K562 (cell line): ENCODE results near the gene MYL5.

Experiments
- BCLAF1 ChIP-seq, 2 experiments: fragments of 450-650 bp in 1 of 2; IDR thresholded peaks; 2 replicates each; pipeline ENCODE4 v1.6.1; 2011 to 2017; ENCODE audit warnings: low read depth in 2 of 2, antibody characterized with exemption in 1 of 2, borderline replicate concordance in 1 of 2, low read length in 1 of 2, mild to moderate bottlenecking in 1 of 2, mixed read lengths in 1 of 2; ENCODE audit not compliant: control insufficient read depth in 1 of 2
- CHD2 ChIP-seq: IDR thresholded peaks from 2 replicates; pipeline ENCODE4 v1.6.1; 2011; ENCODE audit warnings: low read depth, low read length
- CREB1 ChIP-seq, 2 experiments: sonication (generic) in 1 of 2; formaldehyde crosslinking in 1 of 2; IDR thresholded peaks; 2 replicates each; pipeline versions ENCODE4 v1.6.1 to v1.8.0; 2012 to 2022; ENCODE audit warnings: inconsistent platforms in 1 of 2, mild to moderate bottlenecking in 1 of 2, missing genetic modification reagents in 1 of 2, moderate library complexity in 1 of 2
- CTBP1 ChIP-seq: fragments of 450-650 bp; IDR thresholded peaks from 2 replicates; pipeline ENCODE4 v1.6.1; 2016; ENCODE audit warnings: borderline replicate concordance
- CTCF ChIP-seq, 3 experiments: IDR thresholded peaks in 2 of 3; conservative IDR thresholded peaks in 1 of 3; 2 replicates each; pipeline ENCODE4 v1.5.1; 2011 to 2012; ENCODE audit warnings: low read length in 3 of 3, mild to moderate bottlenecking in 3 of 3, control low read depth in 2 of 3, improper control_type of control experiment in 1 of 3, inconsistent platforms in 1 of 3, low read depth in 1 of 3, mixed read lengths in 1 of 3, moderate library complexity in 1 of 3; ENCODE audit not compliant: insufficient read depth in 2 of 3
- KAT2B ChIP-seq: IDR thresholded peaks from one replicate; pipeline ENCODE4 v1.6.1; 2012; ENCODE audit warnings: low read depth, mild to moderate bottlenecking, control low read depth, inconsistent platforms, low read length, moderate library complexity
- MAFK ChIP-seq: IDR thresholded peaks from 2 replicates; pipeline ENCODE4 v1.6.1; 2011; ENCODE audit warnings: low read length, improper control_type of control experiment
- NFYB ChIP-seq: IDR thresholded peaks from 2 replicates; pipeline ENCODE4 v1.6.1; 2011; ENCODE audit warnings: mild to moderate bottlenecking, moderate library complexity; ENCODE audit not compliant: insufficient read length; ENCODE audit errors: extremely low read depth
- RBBP5 ChIP-seq: fragments of 200-600 bp; sonication (generic); IDR thresholded peaks from 2 replicates; pipeline ENCODE4 v1.6.1; 2012; ENCODE audit warnings: borderline replicate concordance, mild to moderate bottlenecking, low read length, control low read depth, inconsistent platforms; ENCODE audit not compliant: insufficient read depth, poor library complexity, severe bottlenecking
- SNAPC5 ChIP-seq: fragments of 250-450 bp; sonication (Bioruptor Pico); IDR thresholded peaks from 2 replicates; pipeline ENCODE4 v1.8.0; 2021; ENCODE audit warnings: moderate library complexity, mild to moderate bottlenecking, inconsistent platforms
- TAF1 ChIP-seq: IDR thresholded peaks from 2 replicates; pipeline ENCODE4 v1.6.1; 2011; ENCODE audit warnings: mild to moderate bottlenecking, low read length, moderate library complexity; ENCODE audit not compliant: insufficient read depth, control insufficient read depth, severe bottlenecking; ENCODE audit errors: extremely low read depth
- ZBTB9 ChIP-seq: fragments of 450-650 bp; formaldehyde crosslinking; IDR thresholded peaks from 2 replicates; pipeline ENCODE4 v1.4.0; 2020; ENCODE audit warnings: mild to moderate bottlenecking, moderate library complexity
- ZNF436 ChIP-seq: fragments of 250-450, 450-650 bp; sonication (Bioruptor Pico); formaldehyde crosslinking; IDR thresholded peaks from 2 replicates; pipeline ENCODE4 v1.7.0; 2020; ENCODE audit warnings: mild to moderate bottlenecking
- TF ChIP-seq, protein P1 (sequence below): sonication (generic); formaldehyde crosslinking; IDR thresholded peaks from 2 replicates; pipeline ENCODE4 v1.8.0; 2022; ENCODE audit warnings: missing genetic modification reagents, mild to moderate bottlenecking, moderate library complexity, borderline replicate concordance

- no peak for TF ChIP-seq TAF1
- TF ChIP-seq CHD2 = no peak
- TF ChIP-seq RBBP5 = no peak
- no peak for TF ChIP-seq CTBP1
- no peak for TF ChIP-seq SNAPC5 (CRISPR knock-in tag)
- no peak for TF ChIP-seq NFYB
- TF ChIP-seq CTCF (IDR thresholded peaks at IDR 0.05 in 2 of 3, conservative IDR thresholded peaks at IDR 0.05 in 1 of 3; ENCODE audit: insufficient read depth in 2 of 3, low read depth in 1 of 3, low read length in 3 of 3) = no peak
- no peak for TF ChIP-seq BCLAF1 (IDR thresholded peaks at IDR 0.05; ENCODE audit: borderline replicate concordance in 1 of 2, control insufficient read depth in 1 of 2, low read depth in 2 of 2, low read length in 1 of 2)
- no peak for TF ChIP-seq KAT2B
- TF ChIP-seq ZBTB9 (CRISPR knock-in tag) = no peak
- no peak for TF ChIP-seq CREB1 (IDR thresholded peaks at IDR 0.05)
- TF ChIP-seq CREB1 (CRISPR knock-in tag; IDR thresholded peaks at IDR 0.05) = no peak
- TF ChIP-seq MAFK = no peak
- TF ChIP-seq ZNF436 = no peak
- TF ChIP-seq, protein P1, sequence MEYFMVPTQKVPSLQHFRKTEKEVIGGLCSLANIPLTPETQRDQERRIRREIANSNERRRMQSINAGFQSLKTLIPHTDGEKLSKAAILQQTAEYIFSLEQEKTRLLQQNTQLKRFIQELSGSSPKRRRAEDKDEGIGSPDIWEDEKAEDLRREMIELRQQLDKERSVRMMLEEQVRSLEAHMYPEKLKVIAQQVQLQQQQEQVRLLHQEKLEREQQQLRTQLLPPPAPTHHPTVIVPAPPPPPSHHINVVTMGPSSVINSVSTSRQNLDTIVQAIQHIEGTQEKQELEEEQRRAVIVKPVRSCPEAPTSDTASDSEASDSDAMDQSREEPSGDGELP (CRISPR knock-in tag) = no peak
Measured at GRCh38 chr4:722851-723360, 48.6 kb downstream of the MYL5 start.
